WTC11 (cell line): ENCODE results near the gene KAZN.

Experiments used
- CREM ChIP-seq: sonication (generic); formaldehyde crosslinking; IDR thresholded peaks from 2 replicates; pipeline ENCODE4 v1.8.1; 2022; ENCODE audit warnings: mild to moderate bottlenecking, missing genetic modification reagents, moderate library complexity
- CTCF ChIP-seq: fragments of 200-600 bp; IDR thresholded peaks from 2 replicates; pipeline ENCODE4 v1.8.0; 2022; ENCODE audit warnings: antibody characterized with exemption
- IRF1 ChIP-seq: sonication (generic); formaldehyde crosslinking; IDR thresholded peaks from 2 replicates; pipeline ENCODE4 v1.8.0; 2023; ENCODE audit warnings: missing genetic modification reagents
- NR3C1 ChIP-seq: sonication (generic); formaldehyde crosslinking; conservative IDR thresholded peaks from 2 replicates; pipeline ENCODE4 v1.8.1; 2023; ENCODE audit warnings: low read depth, mild to moderate bottlenecking, missing genetic modification reagents
- SOX15 ChIP-seq: fragments of 250-450 bp; sonication (Bioruptor Pico); IDR thresholded peaks from 2 replicates; pipeline ENCODE4 v1.9.0; 2021; ENCODE audit warnings: mild to moderate bottlenecking
- TCF7 ChIP-seq: sonication (generic); formaldehyde crosslinking; IDR thresholded peaks from 2 replicates; pipeline ENCODE4 v1.8.0; 2022; ENCODE audit warnings: mild to moderate bottlenecking, low read depth, missing genetic modification reagents, moderate library complexity
- TEAD1 ChIP-seq: sonication (generic); formaldehyde crosslinking; IDR thresholded peaks from 2 replicates; pipeline ENCODE4 v1.8.0; 2022; ENCODE audit warnings: mild to moderate bottlenecking, missing genetic modification reagents
- TF ChIP-seq, protein P1 (sequence below): sonication (generic); formaldehyde crosslinking; IDR thresholded peaks from 2 replicates; pipeline ENCODE4 v1.8.1; 2023; ENCODE audit warnings: mild to moderate bottlenecking, missing genetic modification reagents, moderate library complexity
- TF ChIP-seq, protein P2 (sequence below): sonication (generic); formaldehyde crosslinking; IDR thresholded peaks from 2 replicates; pipeline ENCODE4 v1.8.1; 2022; ENCODE audit warnings: low read depth, mild to moderate bottlenecking, moderate library complexity, missing genetic modification reagents, borderline replicate concordance
- TF ChIP-seq, protein P3 (sequence below): sonication (generic); formaldehyde crosslinking; IDR thresholded peaks from 2 replicates; pipeline ENCODE4 v1.8.0; 2022; ENCODE audit warnings: mild to moderate bottlenecking, missing genetic modification reagents
- TF ChIP-seq, protein P4 (sequence below): sonication (generic); formaldehyde crosslinking; IDR thresholded peaks from 2 replicates; pipeline ENCODE4 v1.8.1; 2023; ENCODE audit warnings: mild to moderate bottlenecking, missing genetic modification reagents, borderline replicate concordance
- TF ChIP-seq, protein P5 (sequence below): sonication (generic); formaldehyde crosslinking; IDR thresholded peaks from 2 replicates; pipeline ENCODE4 v1.8.1; 2023; ENCODE audit warnings: mild to moderate bottlenecking, missing genetic modification reagents, moderate library complexity

DNA sequence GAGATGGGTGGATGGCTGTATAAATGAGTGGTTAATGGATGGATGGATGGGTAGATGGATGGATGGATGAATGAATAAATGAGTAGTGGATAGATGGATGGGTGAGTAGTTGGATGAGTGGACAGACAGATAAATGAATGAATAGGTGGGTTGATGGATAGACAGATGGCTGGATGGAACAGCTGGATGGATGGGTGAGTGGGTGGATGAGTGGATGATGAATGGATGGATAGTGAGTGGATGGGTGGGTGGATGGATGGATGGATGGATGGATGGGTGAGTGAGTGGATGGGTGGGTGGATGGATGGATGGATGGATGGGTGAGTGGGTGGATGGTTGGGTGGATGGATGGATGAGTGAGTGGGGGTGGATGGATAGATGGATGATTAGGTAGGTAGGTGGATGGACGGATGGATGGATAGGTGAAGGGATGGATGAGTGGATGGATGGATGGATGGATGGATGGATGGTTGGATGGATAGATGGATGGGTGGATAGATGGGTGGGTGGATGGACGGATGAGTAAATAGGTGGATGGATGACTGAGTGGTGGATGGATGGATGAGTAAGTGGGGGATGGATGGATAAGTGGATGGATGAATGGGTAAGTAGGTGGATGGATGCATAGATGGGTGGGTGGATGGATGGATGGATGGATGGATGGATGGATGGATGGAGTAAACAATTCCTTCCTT lies 246.6 kb downstream of the KAZN start:
- no peak for TF ChIP-seq SOX15 (CRISPR knock-in tag)
- no peak for TF ChIP-seq TCF7 (CRISPR knock-in tag)
- TF ChIP-seq, protein P1, sequence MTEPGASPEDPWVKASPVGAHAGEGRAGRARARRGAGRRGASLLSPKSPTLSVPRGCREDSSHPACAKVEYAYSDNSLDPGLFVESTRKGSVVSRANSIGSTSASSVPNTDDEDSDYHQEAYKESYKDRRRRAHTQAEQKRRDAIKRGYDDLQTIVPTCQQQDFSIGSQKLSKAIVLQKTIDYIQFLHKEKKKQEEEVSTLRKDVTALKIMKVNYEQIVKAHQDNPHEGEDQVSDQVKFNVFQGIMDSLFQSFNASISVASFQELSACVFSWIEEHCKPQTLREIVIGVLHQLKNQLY (CRISPR knock-in tag), result no peak
- no peak for TF ChIP-seq CTCF
- no peak for TF ChIP-seq NR3C1 (CRISPR knock-in tag)
- no peak for TF ChIP-seq IRF1
- TF ChIP-seq, protein P2, sequence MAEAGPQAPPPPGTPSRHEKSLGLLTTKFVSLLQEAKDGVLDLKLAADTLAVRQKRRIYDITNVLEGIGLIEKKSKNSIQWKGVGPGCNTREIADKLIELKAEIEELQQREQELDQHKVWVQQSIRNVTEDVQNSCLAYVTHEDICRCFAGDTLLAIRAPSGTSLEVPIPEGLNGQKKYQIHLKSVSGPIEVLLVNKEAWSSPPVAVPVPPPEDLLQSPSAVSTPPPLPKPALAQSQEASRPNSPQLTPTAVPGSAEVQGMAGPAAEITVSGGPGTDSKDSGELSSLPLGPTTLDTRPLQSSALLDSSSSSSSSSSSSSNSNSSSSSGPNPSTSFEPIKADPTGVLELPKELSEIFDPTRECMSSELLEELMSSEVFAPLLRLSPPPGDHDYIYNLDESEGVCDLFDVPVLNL (CRISPR knock-in tag), result no peak
- TF ChIP-seq CREM, result no peak
- TF ChIP-seq, protein P3, sequence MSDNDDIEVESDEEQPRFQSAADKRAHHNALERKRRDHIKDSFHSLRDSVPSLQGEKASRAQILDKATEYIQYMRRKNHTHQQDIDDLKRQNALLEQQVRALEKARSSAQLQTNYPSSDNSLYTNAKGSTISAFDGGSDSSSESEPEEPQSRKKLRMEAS (CRISPR knock-in tag), result no peak
- TF ChIP-seq, protein P4, sequence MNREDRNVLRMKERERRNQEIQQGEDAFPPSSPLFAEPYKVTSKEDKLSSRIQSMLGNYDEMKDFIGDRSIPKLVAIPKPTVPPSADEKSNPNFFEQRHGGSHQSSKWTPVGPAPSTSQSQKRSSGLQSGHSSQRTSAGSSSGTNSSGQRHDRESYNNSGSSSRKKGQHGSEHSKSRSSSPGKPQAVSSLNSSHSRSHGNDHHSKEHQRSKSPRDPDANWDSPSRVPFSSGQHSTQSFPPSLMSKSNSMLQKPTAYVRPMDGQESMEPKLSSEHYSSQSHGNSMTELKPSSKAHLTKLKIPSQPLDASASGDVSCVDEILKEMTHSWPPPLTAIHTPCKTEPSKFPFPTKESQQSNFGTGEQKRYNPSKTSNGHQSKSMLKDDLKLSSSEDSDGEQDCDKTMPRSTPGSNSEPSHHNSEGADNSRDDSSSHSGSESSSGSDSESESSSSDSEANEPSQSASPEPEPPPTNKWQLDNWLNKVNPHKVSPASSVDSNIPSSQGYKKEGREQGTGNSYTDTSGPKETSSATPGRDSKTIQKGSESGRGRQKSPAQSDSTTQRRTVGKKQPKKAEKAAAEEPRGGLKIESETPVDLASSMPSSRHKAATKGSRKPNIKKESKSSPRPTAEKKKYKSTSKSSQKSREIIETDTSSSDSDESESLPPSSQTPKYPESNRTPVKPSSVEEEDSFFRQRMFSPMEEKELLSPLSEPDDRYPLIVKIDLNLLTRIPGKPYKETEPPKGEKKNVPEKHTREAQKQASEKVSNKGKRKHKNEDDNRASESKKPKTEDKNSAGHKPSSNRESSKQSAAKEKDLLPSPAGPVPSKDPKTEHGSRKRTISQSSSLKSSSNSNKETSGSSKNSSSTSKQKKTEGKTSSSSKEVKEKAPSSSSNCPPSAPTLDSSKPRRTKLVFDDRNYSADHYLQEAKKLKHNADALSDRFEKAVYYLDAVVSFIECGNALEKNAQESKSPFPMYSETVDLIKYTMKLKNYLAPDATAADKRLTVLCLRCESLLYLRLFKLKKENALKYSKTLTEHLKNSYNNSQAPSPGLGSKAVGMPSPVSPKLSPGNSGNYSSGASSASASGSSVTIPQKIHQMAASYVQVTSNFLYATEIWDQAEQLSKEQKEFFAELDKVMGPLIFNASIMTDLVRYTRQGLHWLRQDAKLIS (CRISPR knock-in tag), result no peak
- TF ChIP-seq, protein P5, sequence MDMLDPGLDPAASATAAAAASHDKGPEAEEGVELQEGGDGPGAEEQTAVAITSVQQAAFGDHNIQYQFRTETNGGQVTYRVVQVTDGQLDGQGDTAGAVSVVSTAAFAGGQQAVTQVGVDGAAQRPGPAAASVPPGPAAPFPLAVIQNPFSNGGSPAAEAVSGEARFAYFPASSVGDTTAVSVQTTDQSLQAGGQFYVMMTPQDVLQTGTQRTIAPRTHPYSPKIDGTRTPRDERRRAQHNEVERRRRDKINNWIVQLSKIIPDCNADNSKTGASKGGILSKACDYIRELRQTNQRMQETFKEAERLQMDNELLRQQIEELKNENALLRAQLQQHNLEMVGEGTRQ, result no peak
- no peak for TF ChIP-seq TEAD1 (CRISPR knock-in tag)
